HG03175 (cell line): Measurements from ENCODE around the gene MLLT10.
"Not testable (repeated sequence)": the region's sequence is repeated elsewhere in the genome, so short reads cannot be mapped to it uniquely, and the experiment has no call there.

Source experiments
- ATAC-seq: cut with Tn5 transposase; IDR thresholded peaks from one replicate; pipeline ENCODE4 v1.9.1; 2021; ENCODE audit warnings: mild to moderate bottlenecking, moderate library complexity; ENCODE audit not compliant: unreplicated experiment

MLLT10 gene

GRCh38 chr10:21628645-21629044, 94.6 kb downstream of the MLLT10 start:
- not testable (repeated sequence) for ATAC-seq

GRCh38 chr10:21634599-21635365, 100.8 kb downstream of the MLLT10 start:
- no peak for ATAC-seq

- no peak for ATAC-seq
These were observed 103.8 kb downstream of the MLLT10 start for GRCh38 chr10:21637795-21638194.

GRCh38 chr10:21638681-21639080, 104.6 kb downstream of the MLLT10 start:
- ATAC-seq = no peak

- no peak for ATAC-seq
These were observed 114.0 kb downstream of the MLLT10 start for GRCh38 chr10:21648040-21648439.

- ATAC-seq = no peak
These were observed 115.4 kb downstream of the MLLT10 start for GRCh38 chr10:21649454-21649872.

- no peak for ATAC-seq
These were observed 116.3 kb downstream of the MLLT10 start for GRCh38 chr10:21650353-21650752.

- ATAC-seq = no peak
These were observed 121.2 kb downstream of the MLLT10 start for GRCh38 chr10:21655236-21655635.

- ATAC-seq = no peak
These were observed 121.7 kb downstream of the MLLT10 start for GRCh38 chr10:21655687-21656086.

- ATAC-seq = no peak
These were observed 127.1 kb downstream of the MLLT10 start for GRCh38 chr10:21661087-21661486.

GRCh38 chr10:21661935-21662334, 127.9 kb downstream of the MLLT10 start:
- ATAC-seq = no peak

- ATAC-seq = no peak
These were observed 128.6 kb downstream of the MLLT10 start for GRCh38 chr10:21662635-21663034.

- ATAC-seq = no peak
These were observed 134.8 kb downstream of the MLLT10 start for GRCh38 chr10:21668831-21669230.

GRCh38 chr10:21670391-21670790, 136.4 kb downstream of the MLLT10 start:
- no peak for ATAC-seq

GRCh38 chr10:21673668-21674067, 139.6 kb downstream of the MLLT10 start:
- ATAC-seq = no peak

GRCh38 chr10:21675157-21675796, 141.2 kb downstream of the MLLT10 start:
- ATAC-seq = peak; percentile 62

- no peak for ATAC-seq
These were observed 143.5 kb downstream of the MLLT10 start for GRCh38 chr10:21677551-21677950.

- ATAC-seq = no peak
These were observed 147.1 kb downstream of the MLLT10 start for GRCh38 chr10:21681156-21681555.

GRCh38 chr10:21687266-21688008, 153.4 kb downstream of the MLLT10 start:
- no peak for ATAC-seq

GRCh38 chr10:21688009-21688332, 153.9 kb downstream of the MLLT10 start:
- no peak for ATAC-seq

- no peak for ATAC-seq
These were observed 154.8 kb downstream of the MLLT10 start for GRCh38 chr10:21688870-21689269.

GRCh38 chr10:21689881-21690280, 155.8 kb downstream of the MLLT10 start:
- no peak for ATAC-seq
